ENCODE results near the gene MCFD2.

The MCFD2 gene

DNA sequence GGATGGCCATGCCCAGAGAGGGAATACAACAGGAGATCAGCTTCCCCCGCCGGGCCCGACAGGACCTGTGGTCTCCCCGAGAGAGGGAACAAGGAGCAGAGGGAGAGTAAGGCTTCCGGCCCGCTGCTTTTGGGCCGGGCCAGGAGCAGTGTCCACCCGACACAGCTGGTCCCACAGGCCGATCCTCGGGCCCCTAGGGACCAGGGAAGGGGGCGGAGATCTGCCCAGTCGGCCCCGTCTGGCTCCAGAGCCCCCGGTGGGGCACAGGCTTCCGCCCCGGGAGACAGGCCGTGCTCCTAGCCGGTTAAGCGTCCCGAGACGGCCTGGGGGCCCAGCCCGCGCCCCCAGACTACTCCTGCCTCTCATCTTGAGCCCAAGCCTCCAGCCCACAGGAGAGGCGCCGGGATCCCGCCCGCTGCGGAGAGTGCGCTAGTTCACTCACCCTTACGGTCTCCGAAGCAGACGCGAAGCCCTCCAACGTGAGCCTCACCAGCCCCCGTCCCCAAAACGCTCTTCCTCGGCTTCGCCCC, at the start of gene MCFD2:
MCFD2 (minus strand) TSS at position 526 of the 530 bp plus-strand sequence. CDS start 6,635 bp downstream, outside the sequence.
- DNase-seq = no peak

- DNase-seq = no peak
Observed at GRCh38 chr2:46964835-46965560, 49.4 kb upstream of the MCFD2 start.

DNA sequence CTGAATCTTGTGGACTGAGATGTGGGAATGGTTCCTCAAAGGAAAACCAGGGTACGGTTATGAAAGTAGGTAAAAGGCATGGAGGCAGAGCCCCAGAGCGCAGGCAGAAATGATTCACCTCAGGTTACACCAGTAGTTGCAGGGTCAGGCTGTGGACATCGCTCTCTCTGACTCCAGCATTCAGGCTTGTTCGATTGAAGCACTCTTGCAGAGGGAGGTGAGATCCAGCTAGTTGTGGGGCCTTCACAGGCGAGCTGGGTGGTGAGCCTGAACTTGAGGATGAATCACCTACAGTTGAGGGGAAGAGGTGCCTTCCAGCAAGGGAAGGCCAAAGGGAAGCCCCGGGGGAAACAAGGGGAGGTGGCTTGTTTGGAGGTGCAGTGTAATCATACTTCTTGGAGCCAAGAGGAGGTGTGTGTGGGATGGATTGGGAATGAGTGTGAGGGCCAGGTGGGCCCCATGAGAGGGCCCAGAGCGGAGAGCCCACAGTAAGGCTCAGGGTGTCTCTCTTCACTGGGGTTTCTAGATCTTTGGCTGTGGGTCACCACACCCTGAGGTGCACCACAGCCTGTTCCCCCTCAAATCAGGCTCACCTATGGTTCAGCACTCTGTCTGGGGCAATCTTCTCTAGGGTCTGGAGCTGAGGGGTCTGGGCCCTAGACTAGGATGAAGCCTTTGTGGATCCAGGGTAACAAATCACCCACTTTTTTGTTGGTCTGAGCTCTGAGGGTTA, 48.5 kb upstream of the MCFD2 start:
- no peak for DNase-seq

GRCh38 chr2:46963210-46963609, 47.6 kb upstream of the MCFD2 start:
- DNase-seq = no peak

DNA sequence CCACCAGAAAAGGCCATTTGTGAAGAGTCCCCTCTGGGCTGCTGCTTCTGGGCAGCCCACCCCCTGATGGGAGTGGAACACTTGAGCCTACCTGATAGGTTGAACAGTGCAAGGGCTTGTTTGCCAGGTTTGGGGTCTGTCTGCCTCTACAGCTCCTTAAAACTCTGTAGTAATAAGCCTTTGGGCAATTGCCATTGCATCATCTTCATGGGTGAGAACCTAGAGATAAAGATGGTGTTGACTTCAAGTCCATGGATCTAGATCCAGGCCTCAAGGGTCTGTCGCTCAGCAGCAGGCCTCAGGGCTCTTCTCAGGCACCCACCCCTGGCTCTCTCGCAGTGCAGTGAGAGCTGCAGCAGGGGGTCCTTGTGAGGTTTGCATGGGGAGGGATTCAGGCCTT, 47.1 kb upstream of the MCFD2 start:
- DNase-seq = no peak

- no peak for DNase-seq
Observed at GRCh38 chr2:46960618-46961017, 45.0 kb upstream of the MCFD2 start.

GRCh38 chr2:46958431-46959017, 42.9 kb upstream of the MCFD2 start:
- DNase-seq = no peak

GRCh38 chr2:46956981-46957531, 41.5 kb upstream of the MCFD2 start:
- no peak for DNase-seq

DNA sequence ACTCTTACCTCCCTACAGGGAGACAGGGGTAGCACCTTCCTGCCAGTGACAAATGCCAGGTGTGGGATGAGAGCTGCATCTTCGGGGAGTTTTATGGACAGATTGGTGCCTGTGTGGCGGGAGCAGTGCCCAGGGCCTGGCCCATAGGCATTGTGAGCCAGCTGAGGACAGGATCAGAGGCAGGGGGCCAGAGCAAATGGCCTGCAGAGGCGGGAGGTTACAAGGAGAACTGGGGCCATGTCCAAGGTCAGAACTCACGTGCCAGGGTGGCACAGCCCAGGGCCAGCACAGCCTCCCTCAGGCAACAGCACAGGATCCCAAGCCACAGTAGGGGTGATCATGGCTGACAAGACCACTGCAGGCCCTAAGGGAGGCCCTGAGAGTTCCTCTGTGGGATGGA, 40.2 kb upstream of the MCFD2 start:
- no peak for DNase-seq

DNA sequence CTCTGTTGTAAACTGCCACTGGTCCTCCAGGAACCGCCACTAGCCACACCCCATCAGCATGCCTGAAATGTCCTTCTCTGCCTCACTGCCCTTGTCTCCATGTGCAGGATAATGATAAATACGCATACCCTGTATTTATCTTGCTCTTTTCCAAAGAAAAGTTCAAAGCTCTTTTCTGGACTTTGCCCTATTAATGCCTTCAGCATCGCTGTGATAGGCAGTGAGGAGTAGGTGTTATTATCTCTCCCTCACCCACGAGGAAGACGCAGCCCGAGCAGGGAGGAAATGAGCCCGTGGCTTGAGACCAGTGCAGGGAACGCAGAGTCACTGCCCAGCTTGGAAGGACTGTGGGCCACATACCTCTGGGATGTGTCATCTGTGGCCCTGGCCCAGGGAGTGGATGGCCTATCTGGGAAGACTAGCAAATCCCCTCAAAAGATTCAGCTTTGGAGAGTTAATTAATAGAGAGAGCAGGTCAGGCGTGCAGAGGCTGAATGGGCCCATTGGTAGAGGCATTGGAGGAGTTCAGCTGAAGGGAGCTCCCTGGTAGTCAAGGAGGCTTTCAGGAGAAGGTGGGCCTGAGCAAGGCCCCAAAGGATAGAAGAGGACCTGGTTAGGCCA, 39.5 kb upstream of the MCFD2 start:
- no peak for DNase-seq

DNA sequence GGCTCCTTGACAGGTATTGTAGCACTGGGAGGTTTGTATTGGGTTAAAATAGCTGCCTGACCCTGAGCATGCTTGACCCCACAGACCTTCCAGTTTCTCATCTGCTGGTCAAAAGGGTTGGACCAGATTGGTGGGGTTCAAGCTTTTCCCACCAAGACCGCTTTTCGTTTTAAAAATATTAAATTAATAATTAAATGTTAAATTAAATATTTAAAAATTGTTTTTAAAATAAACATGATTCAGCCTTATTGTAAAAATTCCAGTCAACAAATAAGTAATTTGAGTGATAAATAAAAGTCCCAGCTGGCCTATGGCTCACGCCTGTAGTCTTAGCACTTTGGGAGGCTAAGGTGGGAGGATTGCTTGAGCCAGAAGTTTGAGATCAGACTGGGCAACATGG, 36.6 kb upstream of the MCFD2 start:
- no peak for DNase-seq

DNA sequence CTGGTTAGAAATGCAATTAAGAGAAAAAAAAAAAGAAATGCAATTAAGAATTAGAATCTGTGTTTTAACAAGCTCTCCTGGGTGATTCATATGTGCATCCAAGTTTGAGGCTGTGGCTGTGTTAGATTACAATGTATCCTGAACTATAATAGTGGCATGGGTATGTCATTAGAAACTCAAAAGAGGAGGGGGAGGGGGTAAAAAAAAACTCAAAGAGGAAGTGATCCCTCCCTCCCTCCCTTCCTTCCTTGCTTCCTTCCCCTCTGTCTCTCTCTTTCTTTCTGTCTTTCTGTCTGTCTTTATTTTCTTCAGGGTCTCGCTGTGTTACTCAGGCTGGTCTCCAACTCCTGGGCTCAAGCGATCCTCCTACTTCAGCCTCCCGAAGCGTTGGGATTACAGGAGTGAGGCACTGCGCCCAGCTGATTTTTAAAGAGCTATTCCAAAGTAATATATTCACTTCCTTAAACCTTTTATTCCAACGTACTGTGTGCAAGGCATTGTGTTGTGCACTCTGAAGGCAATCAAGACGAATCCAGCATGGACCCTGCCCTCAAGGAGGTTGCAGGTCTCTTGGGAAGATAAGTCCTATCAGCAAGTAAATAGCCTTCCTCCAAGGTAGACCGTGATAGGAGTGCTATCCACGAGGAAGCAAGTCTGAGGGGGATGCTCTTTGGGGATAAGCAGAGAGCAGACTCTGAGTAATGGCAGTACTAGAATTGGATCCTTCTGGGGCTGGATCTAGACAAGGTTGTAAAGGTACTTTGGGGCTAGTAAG, 35.9 kb upstream of the MCFD2 start:
- no peak for DNase-seq

GRCh38 chr2:46950314-46950713, 34.7 kb upstream of the MCFD2 start:
- no peak for DNase-seq

DNA sequence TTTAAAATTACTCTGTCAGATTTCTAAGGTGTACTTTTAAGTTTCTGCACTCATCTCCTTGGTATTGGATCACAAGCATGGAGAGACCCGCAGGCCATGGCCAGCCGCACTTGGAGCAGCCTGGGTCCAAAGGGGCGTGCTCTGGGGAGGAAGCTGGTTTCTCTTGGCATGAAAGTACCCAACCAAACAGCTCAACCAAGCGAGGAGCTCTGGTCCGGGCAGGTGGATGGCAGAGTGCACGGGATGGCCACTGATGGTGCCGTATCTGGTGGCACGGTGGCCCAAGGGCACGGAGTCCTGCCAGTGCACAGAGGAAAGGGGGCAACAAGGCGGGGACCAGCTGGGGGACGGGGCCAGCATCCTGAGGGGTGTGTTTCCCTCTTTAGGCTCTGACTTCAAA, 32.2 kb upstream of the MCFD2 start:
- no peak for DNase-seq

DNA sequence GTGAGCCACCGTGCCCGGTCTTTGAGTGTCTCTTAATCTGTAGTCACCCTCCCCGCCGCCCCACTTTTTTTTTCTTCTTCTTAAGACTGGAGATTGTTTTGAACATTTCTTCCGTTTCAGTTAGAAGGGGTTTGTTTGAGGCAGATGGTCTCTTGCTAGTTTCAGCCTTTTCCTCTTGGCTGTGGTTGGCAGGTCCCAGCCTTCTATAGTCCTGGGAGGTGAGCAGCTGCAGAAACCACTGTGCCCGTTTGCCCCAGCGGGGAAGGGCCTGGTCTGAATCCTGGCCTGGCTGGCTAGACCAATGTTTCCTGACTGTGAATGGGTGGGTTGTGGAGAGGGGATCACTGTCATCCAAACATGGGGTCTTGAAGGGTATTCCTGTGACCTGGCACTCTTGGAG, 30.1 kb upstream of the MCFD2 start:
- no peak for DNase-seq

GRCh38 chr2:46943881-46944798, 28.5 kb upstream of the MCFD2 start:
- no peak for DNase-seq

DNA sequence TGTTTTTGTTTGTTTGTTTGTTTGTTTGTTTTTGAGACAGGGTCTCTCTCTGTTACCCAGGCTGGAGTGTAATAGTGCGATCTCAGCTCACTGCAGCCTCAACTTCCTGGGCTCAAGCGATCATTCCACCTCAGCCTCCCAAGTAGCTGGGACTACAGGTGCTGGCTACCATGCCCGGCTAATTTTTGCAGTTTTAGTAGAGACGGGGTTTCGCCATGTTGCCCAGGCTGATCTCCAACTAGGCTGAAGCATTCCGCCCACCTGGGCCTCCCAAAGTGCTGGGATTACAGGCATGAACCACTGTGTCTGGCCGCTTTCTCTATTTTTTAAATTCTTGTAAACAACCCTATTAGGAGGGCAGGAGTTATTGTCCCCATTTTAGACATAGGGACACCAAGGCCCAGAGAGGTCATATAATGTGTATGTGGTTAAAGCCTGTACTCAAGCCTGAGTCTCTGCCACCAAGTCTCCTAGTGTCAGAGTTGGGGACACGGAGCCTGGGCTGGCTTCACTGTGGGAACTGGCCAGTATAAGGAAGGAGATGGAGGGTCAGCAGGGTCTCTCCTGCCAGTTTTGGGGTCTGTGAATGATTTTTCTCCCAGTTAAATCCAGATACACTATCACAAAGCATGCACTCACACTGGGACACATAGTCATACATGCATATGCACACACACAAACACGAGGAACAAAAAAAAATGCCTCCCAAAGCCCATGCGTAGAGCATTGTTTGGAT, 27.5 kb upstream of the MCFD2 start:
- no peak for DNase-seq

GRCh38 chr2:46942143-46942526, 26.5 kb upstream of the MCFD2 start:
- DNase-seq = no peak

- DNase-seq = no peak
Observed at GRCh38 chr2:46939626-46940359, 24.2 kb upstream of the MCFD2 start.

- no peak for DNase-seq
Observed at GRCh38 chr2:46937471-46937901, 21.9 kb upstream of the MCFD2 start.
